Parathyroid adenoma (tissue), 2 donors: Measurements from ENCODE around the gene NDUFA13.

Source experiments
- H2AFZ ChIP-seq: fragments of 300-600 bp; sonication (generic); one replicate; pipeline ENCODE4 v1.7.0; 2017; ENCODE audit warnings: antibody characterized with exemption, mild to moderate bottlenecking
- H3K27ac ChIP-seq: fragments of 300-600 bp; sonication (generic); one replicate; pipeline ENCODE4 v1.7.0; 2017
- H3K27me3 ChIP-seq: fragments of 300-600 bp; sonication (generic); one replicate; pipeline ENCODE4 v1.7.0; 2017; ENCODE audit warnings: low read length; ENCODE audit not compliant: control insufficient read depth, insufficient read depth
- H3K36me3 ChIP-seq: fragments of 300-600 bp; sonication (generic); one replicate; pipeline ENCODE4 v1.7.0; 2017; ENCODE audit warnings: low read length; ENCODE audit not compliant: control insufficient read depth, insufficient read depth
- H3K4me1 ChIP-seq: fragments of 300-600 bp; sonication (generic); one replicate; pipeline ENCODE4 v1.7.0; 2017; ENCODE audit warnings: control low read depth
- H3K4me2 ChIP-seq: fragments of 300-600 bp; sonication (generic); one replicate; pipeline ENCODE4 v1.7.0; 2017; ENCODE audit warnings: low read length
- H3K4me3 ChIP-seq: fragments of 300-600 bp; sonication (generic); one replicate; pipeline ENCODE4 v1.7.0; 2017; ENCODE audit warnings: low read depth, low read length
- H3K79me2 ChIP-seq: fragments of 300-600 bp; sonication (generic); one replicate; pipeline ENCODE4 v1.7.0; 2017; ENCODE audit warnings: control low read depth
- H3K9ac ChIP-seq: fragments of 300-600 bp; sonication (generic); one replicate; pipeline ENCODE4 v1.7.0; 2017; ENCODE audit warnings: mild to moderate bottlenecking
- H3K9me3 ChIP-seq: fragments of 300-600 bp; sonication (generic); one replicate; pipeline ENCODE4 v1.7.0; 2017; ENCODE audit warnings: low read length; ENCODE audit not compliant: control insufficient read depth
- CTCF ChIP-seq: fragments of 300-600 bp; sonication (generic); IDR thresholded peaks from one replicate; pipeline ENCODE4 v1.7.0; 2017; ENCODE audit warnings: antibody characterized with exemption, mild to moderate bottlenecking
- donor health status: primary hyperparathyroidism.

The NDUFA13 gene

GRCh38 chr19:19526581-19527370 lies 10.8 kb downstream of the NDUFA13 start:
- H3K9ac ChIP-seq: no peak overlapping the region
- peaks cover 11% of the 10 kb centered on the region for H3K79me2 ChIP-seq
- no peaks in the 10 kb centered on the region for H3K27me3 ChIP-seq
- no peaks in the 10 kb centered on the region for H3K9me3 ChIP-seq
- no peak overlapping the region for H3K27ac ChIP-seq
- no peak overlapping the region for H2AFZ ChIP-seq
- no peak overlapping the region for H3K4me3 ChIP-seq
- no peaks in the 10 kb centered on the region for H3K36me3 ChIP-seq
- no peak overlapping the region for H3K4me2 ChIP-seq
- peaks cover 3% of the 10 kb centered on the region for H3K4me1 ChIP-seq
- TF ChIP-seq CTCF: no peak

- H3K27ac ChIP-seq: no peak overlapping the region
- peaks cover 11% of the 10 kb centered on the region for H3K79me2 ChIP-seq
- no peaks in the 10 kb centered on the region for H3K36me3 ChIP-seq
- H3K9me3 ChIP-seq: no peaks in the 10 kb centered on the region
- no peak overlapping the region for H3K9ac ChIP-seq
- TF ChIP-seq CTCF: no peak
- no peak overlapping the region for H3K4me2 ChIP-seq
- no peaks in the 10 kb centered on the region for H3K27me3 ChIP-seq
- no peak overlapping the region for H3K4me3 ChIP-seq
- H3K4me1 ChIP-seq: peaks cover 3% of the 10 kb centered on the region
- no peak overlapping the region for H2AFZ ChIP-seq
Measured at GRCh38 chr19:19527371-19527656, 11.3 kb downstream of the NDUFA13 start.

GRCh38 chr19:19527674-19528625 lies 11.9 kb downstream of the NDUFA13 start:
- H3K9me3 ChIP-seq: no peaks in the 10 kb centered on the region
- H3K27me3 ChIP-seq: no peaks in the 10 kb centered on the region

GRCh38 chr19:19528721-19529490 lies 12.9 kb downstream of the NDUFA13 start, which contains the start of gene YJEFN3:
Gene YJEFN3, plus strand, starts transcription at chr19:19528911. Its CDS starts 22 bp downstream, at chr19:19528933.
- TF ChIP-seq CTCF: no peak
- Histone ChIP-seq H3K79me2 (peaks cover 8% of the 10 kb centered on the region), H3K4me1 (no peaks in the 10 kb centered on the region), H3K9me3 (no peaks in the 10 kb centered on the region), H3K4me3 (no peak within 1 kb of the TSS), H2AFZ (no peak within 1 kb of the TSS), H3K4me2 (no peak within 1 kb of the TSS), H3K27ac (no peak within 1 kb of the TSS), H3K9ac (no peak within 1 kb of the TSS), H3K36me3 (no peaks in the 10 kb centered on the region), H3K27me3 (no peaks in the 10 kb centered on the region)

More at GRCh38 chr19:19527674-19528625, 11.9 kb downstream of the NDUFA13 start:
- TF ChIP-seq CTCF: no peak
- H3K4me3 ChIP-seq: no peak overlapping the region
- no peak overlapping the region for H2AFZ ChIP-seq
- no peak overlapping the region for H3K9ac ChIP-seq
- peaks cover 11% of the 10 kb centered on the region for H3K79me2 ChIP-seq
- H3K4me1 ChIP-seq: no peaks in the 10 kb centered on the region
- no peak overlapping the region for H3K4me2 ChIP-seq
- no peaks in the 10 kb centered on the region for H3K36me3 ChIP-seq
- no peak overlapping the region for H3K27ac ChIP-seq
